Calu3 (cell line): ENCODE measurements around the gene CCDC178. TPM values are rescaled to one million over a fixed set of nuclear protein-coding genes. Genes with fewer than 3 reads are reported as not detected.

Experiments used
- BruUV-seq: library from RNA; stranded (reverse); fragments of 400-500 nt; replicated peaks from 2 replicates; lab custom pipeline; 2021; lab: Mats Ljungman, UMichigan
- CTCF ChIA-PET: fragments of 300-600 bp; sonication (Branson Sonifier 250); formaldehyde crosslinking; loops from one replicate; lab custom pipeline; 2022; ENCODE audit warnings: antibody characterized with exemption; lab: Charles Lee
- DNase-seq: peaks from one replicate; pipeline ENCODE4 v3.0.0; 2022
- H3K27ac Mint-ChIP-seq: one replicate; pipeline ENCODE4 v1.8.0; 2022; ENCODE audit warnings: mixed read lengths; ENCODE audit not compliant: unreplicated experiment
- H3K27me3 Mint-ChIP-seq: one replicate; pipeline ENCODE4 v1.8.0; 2022; ENCODE audit warnings: mixed read lengths; ENCODE audit not compliant: unreplicated experiment
- H3K36me3 Mint-ChIP-seq: one replicate; pipeline ENCODE4 v1.8.0; 2022; ENCODE audit warnings: mild to moderate bottlenecking, moderate library complexity, mixed read lengths; ENCODE audit not compliant: insufficient read depth, unreplicated experiment
- H3K4me1 Mint-ChIP-seq: one replicate; pipeline ENCODE4 v1.8.0; 2022; ENCODE audit warnings: mild to moderate bottlenecking, low read depth, mixed read lengths; ENCODE audit not compliant: unreplicated experiment
- H3K4me3 Mint-ChIP-seq: one replicate; pipeline ENCODE4 v1.8.0; 2022; ENCODE audit warnings: mild to moderate bottlenecking, low read depth, moderate library complexity, mixed read lengths; ENCODE audit not compliant: unreplicated experiment
- H3K9me3 Mint-ChIP-seq: one replicate; pipeline ENCODE4 v1.8.0; 2022; ENCODE audit warnings: low read depth, mixed read lengths; ENCODE audit not compliant: unreplicated experiment
- CTCF ChIP-seq: fragments of 200-600 bp; IDR thresholded peaks from one replicate; pipeline ENCODE4 v1.8.0; 2022; ENCODE audit warnings: antibody characterized with exemption; ENCODE audit not compliant: unreplicated experiment
- intact Hi-C: fragments of 100-400 bp; cut with micrococcal nuclease; formaldehyde crosslinking; loops from one replicate; pipeline ENCODE4 v1.10.0; 2022; ENCODE audit not compliant: unreplicated experiment
- total RNA-seq: library from RNA; stranded (reverse); gene quantifications from 2 replicates; pipeline ENCODE4 v1.2.3, GENCODE V29; 2022

The CCDC178 gene
- total RNA-seq, 1 experiment from 2014 or later, result not detected

DNA sequence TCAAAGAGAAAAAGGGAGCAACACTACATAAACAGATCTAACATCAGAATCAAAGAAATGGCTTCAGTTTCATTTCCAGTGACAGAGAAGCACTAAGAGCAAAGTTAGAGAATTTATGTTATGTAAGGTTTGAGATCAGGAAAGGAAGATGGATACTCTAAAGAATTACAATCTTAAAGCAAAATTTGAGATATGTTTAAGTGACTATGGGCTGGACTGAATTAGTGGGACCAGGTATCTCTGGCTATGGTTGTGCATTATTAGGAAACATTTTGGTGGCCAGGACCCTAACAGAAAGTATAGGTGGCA, 208.2 kb downstream of the CCDC178 start:
- Mint-ChIP-seq H3K36me3 (no peaks in the 10 kb centered on the region), H3K4me3 (no peak overlapping the region), H3K27me3 (no peaks in the 10 kb centered on the region), H3K4me1 (peaks cover 8% of the 10 kb centered on the region), H3K9me3 (no peaks in the 10 kb centered on the region), H3K27ac (no peak overlapping the region)
- no peak for TF ChIP-seq CTCF
- DNase-seq, result no peak
- CTCF ChIA-PET, result interaction anchor here (0.6 to 1.3 kb wide), 10 partner anchors 19 to 529 kb away, joined by 3 to 8 read pairs (median 4); no protein-coding TSS in a partner anchor
- BruUV-seq, result no TSS peak
- intact Hi-C loops, result loop anchor here (1.0 to 2.0 kb wide), 2 partner anchors 263 to 529 kb away; no protein-coding TSS in a partner anchor

DNA sequence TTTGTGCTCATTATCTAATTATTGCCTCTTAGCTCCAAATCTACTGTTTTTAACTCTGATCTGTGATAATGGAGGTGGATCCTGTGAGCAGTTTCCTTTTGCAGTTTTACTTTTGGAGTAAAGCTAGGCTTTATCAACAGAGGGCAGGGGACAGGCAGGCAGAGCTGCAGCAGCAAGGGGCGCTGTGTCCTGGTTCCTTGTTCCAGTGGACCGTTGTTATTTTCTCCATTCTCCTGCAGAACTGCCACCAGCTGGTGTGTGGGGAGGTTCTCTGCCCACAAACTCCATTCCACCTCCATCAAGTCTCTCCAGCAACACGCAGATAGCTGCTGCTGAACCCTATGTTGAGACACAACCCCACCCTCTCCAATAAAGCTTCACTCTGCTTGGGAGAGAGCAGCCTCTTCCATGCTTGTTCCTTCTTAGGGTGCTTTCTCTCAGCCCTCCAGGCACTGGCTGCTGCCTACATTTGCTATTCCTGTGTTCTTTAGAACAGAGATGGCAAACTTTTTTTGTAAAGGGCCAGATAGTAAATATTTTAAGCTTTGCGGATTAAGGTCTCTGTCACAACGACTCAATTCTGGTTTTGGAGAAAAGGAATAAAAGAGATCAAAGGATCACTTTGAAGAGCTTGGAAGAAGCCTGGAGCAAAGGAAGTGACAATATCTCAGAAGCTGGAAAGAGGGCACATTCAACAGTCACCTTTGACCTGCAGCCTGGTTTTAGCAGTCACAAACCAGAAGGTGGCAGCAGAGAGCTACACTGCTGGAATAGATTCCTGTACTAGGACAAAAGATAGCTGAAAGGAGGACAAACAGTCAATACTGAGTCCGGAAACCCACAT, 208.8 kb downstream of the CCDC178 start:
- H3K27me3 Mint-ChIP-seq, result no peaks in the 10 kb centered on the region

GRCh38 chr18:33212363-33212762, 228.2 kb downstream of the CCDC178 start:
- CTCF ChIA-PET, result interaction anchor here (0.8 to 2.5 kb wide), 4 partner anchors 14 to 29 kb away, joined by 3 to 10 read pairs (median 4); no protein-coding TSS in a partner anchor
- no peak for DNase-seq
- no peaks in the 10 kb centered on the region for H3K27me3 Mint-ChIP-seq

More for the DNA sequence above, 208.8 kb downstream of the CCDC178 start:
- intact Hi-C loops, result loop anchor here (1.0 to 2.0 kb wide), 2 partner anchors 264 to 529 kb away; no protein-coding TSS in a partner anchor
- H3K36me3 Mint-ChIP-seq, result no peaks in the 10 kb centered on the region
- BruUV-seq, result no TSS peak
- DNase-seq, result peak; percentile 77
- no peak overlapping the region for H3K4me3 Mint-ChIP-seq
- CTCF ChIA-PET, result interaction anchor here (0.6 to 1.3 kb wide), 10 partner anchors 19 to 530 kb away, joined by 3 to 8 read pairs (median 4); no protein-coding TSS in a partner anchor
- TF ChIP-seq CTCF, result peak; percentile 92
- no peaks in the 10 kb centered on the region for H3K9me3 Mint-ChIP-seq
- H3K4me1 Mint-ChIP-seq, result peaks cover 8% of the 10 kb centered on the region
- no peak overlapping the region for H3K27ac Mint-ChIP-seq

More at GRCh38 chr18:33212363-33212762, 228.2 kb downstream of the CCDC178 start:
- intact Hi-C loops, result loop anchor here (5.0 kb wide), 2 partner anchors 285 to 550 kb away; no protein-coding TSS in a partner anchor
- Mint-ChIP-seq H3K4me1 (no peaks in the 10 kb centered on the region), H3K27ac (no peak overlapping the region), H3K9me3 (no peaks in the 10 kb centered on the region), H3K36me3 (no peaks in the 10 kb centered on the region), H3K4me3 (no peak overlapping the region)
- no peak for TF ChIP-seq CTCF
- BruUV-seq, result no TSS peak
